ENCODE measurements around the gene UNCX. TPM values are rescaled to one million over a fixed set of nuclear protein-coding genes. Genes with fewer than 3 reads are reported as not detected.

Gene UNCX
- total RNA-seq, 1 experiment from 2014 or later = not detected

- no peaks in the 10 kb centered on the region for H3K4me1 ChIP-seq (ENCODE audit: control insufficient read depth in 1 of 2, insufficient read depth in 2 of 2, low read length in 2 of 2)
- no peak overlapping the region for H2AFZ ChIP-seq (ENCODE audit: low read depth, low read length, poor library complexity, severe bottlenecking)
- no peaks in the 10 kb centered on the region for H3K79me2 ChIP-seq (ENCODE audit: insufficient read depth, low read length)
- H3K27me3 ChIP-seq (ENCODE audit: insufficient read depth, low read length) = no peaks in the 10 kb centered on the region
- H3K4me2 ChIP-seq (ENCODE audit: low read length) = no peak overlapping the region
- H4K20me1 ChIP-seq (ENCODE audit: insufficient read depth) = no peaks in the 10 kb centered on the region; the same call in 1 of the 2 replicates
- BruUV-seq (replicated peaks) = no TSS peak
- H3K27ac ChIP-seq (ENCODE audit: low read depth, low read length) = no peak overlapping the region
- no peak for ATAC-seq
- ChIA-PET CTCF (no interaction called here), RAD21 (ENCODE audit: low non-redundant PET in 1 of 2, low total read pairs in 2 of 2, uncharacterized antibody in 2 of 2, unreplicated experiment in 2 of 2) (no interaction called here), POLR2A (no interaction called here)
- no peaks in the 10 kb centered on the region for H3K9me3 ChIP-seq (ENCODE audit: control insufficient read depth in 1 of 2, insufficient read depth in 1 of 2, low read depth in 1 of 2, low read length in 2 of 2)
- H3K4me3 ChIP-seq (replicated peaks in 1 of 2; ENCODE audit: low read depth in 1 of 2, low read length in 2 of 2) = no peak overlapping the region
- intact Hi-C loops (cut with micrococcal nuclease) = no loop called here
- no peak overlapping the region for H3K9ac ChIP-seq (ENCODE audit: low read length)
- DNase-seq (ENCODE audit: low read depth, low spot score) = no peak
- H3K36me3 ChIP-seq (ENCODE audit: control insufficient read depth in 1 of 2, insufficient read depth in 2 of 2, low read length in 2 of 2) = no peaks in the 10 kb centered on the region
- TF ChIP-seq CEBPB (IDR thresholded peaks at IDR 0.05; ENCODE audit: low read depth) (no peak), CBX3 (IDR thresholded peaks at IDR 0.05; ENCODE audit: low read depth) (no peak), FOSL1 (IDR thresholded peaks at IDR 0.05; ENCODE audit: low read depth) (no peak), REST (IDR thresholded peaks at IDR 0.05; ENCODE audit: low read depth) (no peak), ELF1 (IDR thresholded peaks at IDR 0.05; ENCODE audit: borderline replicate concordance, low read depth) (no peak), SRF (IDR thresholded peaks at IDR 0.05; ENCODE audit: low read depth) (no peak)
- H3K9me2 ChIP-seq (ENCODE audit: insufficient read depth) = no peaks in the 10 kb centered on the region
These were observed 10.1 kb downstream of the UNCX start for GRCh38 chr7:1242606-1243289.

All from HCT116 (cell line).